22Rv1 (cell line): ENCODE results near the gene ATXN1.

Experiments
- CTCF ChIP-seq: fragments of 450-650 bp; IDR thresholded peaks from 2 replicates; pipeline ENCODE4 v1.5.1; 2017; ENCODE audit warnings: mild to moderate bottlenecking
- ZFX ChIP-seq: fragments of 450-650 bp; IDR thresholded peaks from 2 replicates; pipeline ENCODE4 v1.6.1; 2017; ENCODE audit warnings: antibody characterized with exemption, borderline replicate concordance

GRCh38 chr6:16649241-16649640 lies 112.0 kb downstream of the ATXN1 start:
- TF ChIP-seq CTCF (no peak), ZFX (no peak)
